Suprapubic skin (tissue), 4 donors: Measurements from ENCODE around the gene RAB27B.

ENCODE experiments used
- EP300 ChIP-seq: sonication (generic); formaldehyde crosslinking; IDR thresholded peaks from one replicate; pipeline ENCODE4 v1.6.1; 2017; ENCODE audit warnings: antibody characterized with exemption
- POLR2A ChIP-seq, 2 donors: fragments of 450-650 bp; IDR thresholded peaks; one replicate each; pipeline ENCODE4 v1.6.1; 2017; ENCODE audit warnings: antibody characterized with exemption in 2 of 2, mild to moderate bottlenecking in 2 of 2, moderate library complexity in 2 of 2
- POLR2AphosphoS5 ChIP-seq, 3 donors: sonication (generic); formaldehyde crosslinking; IDR thresholded peaks; one replicate each; pipeline ENCODE4 v1.6.1; 2017; ENCODE audit warnings: antibody characterized with exemption in 3 of 3
- TF ChIP-seq, protein P1 (sequence below), 2 donors: fragments of 200-600 bp in 1 of 2; fragments of 450-650 bp in 1 of 2; sonication (generic) in 1 of 2; IDR thresholded peaks; one replicate each; pipeline ENCODE4 v1.5.1; 2016 to 2019; ENCODE audit warnings: antibody characterized with exemption in 2 of 2, mild to moderate bottlenecking in 1 of 2, moderate library complexity in 1 of 2

DNA sequence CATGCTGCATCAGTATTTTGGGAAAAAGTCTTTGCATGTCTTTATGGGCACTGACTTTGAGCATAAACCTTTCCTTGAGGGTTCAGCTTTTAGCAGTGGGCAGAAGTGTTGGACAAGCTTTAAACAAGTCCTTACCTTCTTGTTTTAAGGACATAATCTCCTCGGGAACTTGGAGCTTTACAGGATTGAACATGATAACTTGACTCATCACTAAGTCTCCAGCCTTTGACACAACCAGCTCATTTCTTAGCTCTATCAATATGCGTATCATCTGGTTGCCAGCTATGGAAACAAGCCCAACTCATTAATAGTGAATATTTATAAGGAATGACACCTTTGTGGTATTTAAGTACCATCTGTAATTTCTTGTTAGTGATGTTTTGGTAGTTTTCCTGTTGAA lies 21.0 kb upstream of the RAB27B start:
- TF ChIP-seq, protein P1, sequence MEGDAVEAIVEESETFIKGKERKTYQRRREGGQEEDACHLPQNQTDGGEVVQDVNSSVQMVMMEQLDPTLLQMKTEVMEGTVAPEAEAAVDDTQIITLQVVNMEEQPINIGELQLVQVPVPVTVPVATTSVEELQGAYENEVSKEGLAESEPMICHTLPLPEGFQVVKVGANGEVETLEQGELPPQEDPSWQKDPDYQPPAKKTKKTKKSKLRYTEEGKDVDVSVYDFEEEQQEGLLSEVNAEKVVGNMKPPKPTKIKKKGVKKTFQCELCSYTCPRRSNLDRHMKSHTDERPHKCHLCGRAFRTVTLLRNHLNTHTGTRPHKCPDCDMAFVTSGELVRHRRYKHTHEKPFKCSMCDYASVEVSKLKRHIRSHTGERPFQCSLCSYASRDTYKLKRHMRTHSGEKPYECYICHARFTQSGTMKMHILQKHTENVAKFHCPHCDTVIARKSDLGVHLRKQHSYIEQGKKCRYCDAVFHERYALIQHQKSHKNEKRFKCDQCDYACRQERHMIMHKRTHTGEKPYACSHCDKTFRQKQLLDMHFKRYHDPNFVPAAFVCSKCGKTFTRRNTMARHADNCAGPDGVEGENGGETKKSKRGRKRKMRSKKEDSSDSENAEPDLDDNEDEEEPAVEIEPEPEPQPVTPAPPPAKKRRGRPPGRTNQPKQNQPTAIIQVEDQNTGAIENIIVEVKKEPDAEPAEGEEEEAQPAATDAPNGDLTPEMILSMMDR (IDR thresholded peaks at IDR 0.05): no peak
- TF ChIP-seq EP300 (no peak), POLR2A (IDR thresholded peaks at IDR 0.05) (no peak), POLR2AphosphoS5 (IDR thresholded peaks at IDR 0.05) (no peak)
